ENCODE results near the gene ELFN2.

Gene ELFN2

GRCh38 chr22:37358386-37358785, 68.9 kb downstream of the ELFN2 start:
- no peak for DNase-seq (ENCODE audit: low read depth, low spot score)

- no peak for DNase-seq (ENCODE audit: low read depth, low spot score)
Measured at GRCh38 chr22:37357446-37358075, 69.7 kb downstream of the ELFN2 start.

DNA sequence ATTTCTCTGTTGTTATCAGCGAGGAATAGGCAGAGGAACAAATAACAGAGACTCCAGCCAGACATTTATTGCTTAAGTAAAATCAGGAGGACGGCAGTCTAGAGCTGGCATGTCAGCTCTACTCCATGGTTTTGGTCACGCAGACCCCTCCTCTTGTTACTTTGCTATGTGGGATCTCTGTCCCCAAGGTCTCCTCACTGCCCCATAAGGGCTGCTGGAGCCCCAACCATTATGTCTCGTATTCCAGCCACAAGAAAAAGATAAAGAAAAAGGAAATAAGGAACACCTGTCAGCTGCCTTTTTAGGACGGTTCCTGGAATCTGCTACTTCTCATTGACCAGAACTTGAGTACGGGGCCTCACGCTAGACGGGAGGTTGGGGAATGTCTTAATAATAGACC, 70.4 kb downstream of the ELFN2 start:
- no peak for DNase-seq (ENCODE audit: low read depth, low spot score)

DNA sequence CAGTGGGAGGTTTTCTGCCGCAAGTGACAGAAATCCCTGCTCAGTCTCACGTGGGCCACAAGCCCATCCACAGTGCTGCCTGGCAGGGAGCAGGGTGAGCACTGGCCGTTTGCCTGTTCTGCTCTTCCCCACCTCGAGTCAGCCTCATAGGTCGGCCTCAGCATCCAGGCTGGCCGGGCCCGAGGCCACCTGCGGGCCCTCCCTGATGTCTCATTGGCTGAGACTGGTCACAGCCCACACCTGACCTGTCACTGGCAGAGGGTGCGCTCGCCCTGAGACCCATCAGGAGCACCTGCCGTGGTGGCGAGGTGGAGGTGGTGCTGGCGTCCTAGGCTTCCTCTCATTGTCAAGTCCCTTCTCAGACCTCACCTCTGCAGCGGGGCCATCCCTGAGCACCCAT, 72.1 kb downstream of the ELFN2 start:
- no peak for DNase-seq (ENCODE audit: low read depth, low spot score)

DNA sequence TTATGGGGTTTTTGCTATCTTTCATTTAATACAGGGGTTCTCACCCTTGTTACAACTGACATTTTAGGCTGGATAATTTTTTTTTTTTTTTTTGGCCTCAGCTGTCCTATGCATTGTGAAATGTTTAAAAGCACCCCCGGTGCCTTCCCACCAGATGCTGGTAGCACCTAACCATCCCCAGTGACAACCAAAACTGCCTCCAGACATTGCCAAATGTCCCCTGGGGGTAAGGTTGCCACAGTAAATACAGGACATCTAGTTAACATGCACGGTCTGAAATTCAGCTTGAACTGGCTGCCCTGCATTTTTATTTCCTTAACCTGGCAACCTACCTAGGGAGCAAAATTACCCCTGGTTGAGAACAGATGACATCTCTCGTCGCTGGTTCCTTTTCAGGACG, 72.6 kb downstream of the ELFN2 start:
- DNase-seq (ENCODE audit: low read depth, low spot score), result no peak

DNA sequence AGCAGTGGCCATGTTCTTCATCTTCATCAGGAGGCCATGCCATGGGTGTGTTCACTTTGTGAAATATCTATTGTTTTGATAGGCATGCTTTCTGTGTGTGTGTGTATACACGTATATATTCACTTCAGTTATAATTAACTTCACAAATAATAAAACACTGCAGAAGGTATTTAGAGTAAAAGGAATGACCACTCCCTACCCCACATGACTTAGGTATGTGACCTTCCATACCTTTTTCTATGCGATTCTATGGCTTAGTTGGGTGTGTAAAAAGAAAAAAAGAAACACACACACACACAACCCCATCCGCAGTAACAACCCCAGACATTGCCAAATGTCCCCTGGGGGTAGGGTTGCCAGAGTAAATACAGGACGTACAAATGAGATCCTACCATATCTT, 73.0 kb downstream of the ELFN2 start:
- no peak for DNase-seq (ENCODE audit: low read depth, low spot score)

DNA sequence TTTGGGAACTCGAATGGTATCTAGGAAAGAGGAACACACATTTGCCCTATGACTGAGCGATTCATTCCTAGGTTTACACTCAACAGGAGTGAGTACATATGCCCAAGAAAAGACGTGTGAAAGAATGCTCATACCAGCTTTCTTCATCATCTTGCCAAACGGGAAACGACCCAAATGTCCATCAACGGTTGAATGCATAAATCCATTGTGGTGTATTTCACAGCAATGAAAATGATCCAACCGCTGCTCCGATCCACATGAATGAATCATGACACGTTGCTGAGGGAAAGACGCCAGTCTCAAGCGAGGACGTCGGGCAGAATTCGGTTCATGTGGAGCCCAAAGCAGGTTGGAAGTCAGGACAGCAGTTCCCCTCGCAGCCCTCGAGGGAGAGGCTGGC, 73.4 kb downstream of the ELFN2 start:
- no peak for DNase-seq (ENCODE audit: low read depth, low spot score)

- no peak for DNase-seq (ENCODE audit: low read depth, low spot score)
Measured at GRCh38 chr22:37352481-37352880, 74.8 kb downstream of the ELFN2 start.

DNA sequence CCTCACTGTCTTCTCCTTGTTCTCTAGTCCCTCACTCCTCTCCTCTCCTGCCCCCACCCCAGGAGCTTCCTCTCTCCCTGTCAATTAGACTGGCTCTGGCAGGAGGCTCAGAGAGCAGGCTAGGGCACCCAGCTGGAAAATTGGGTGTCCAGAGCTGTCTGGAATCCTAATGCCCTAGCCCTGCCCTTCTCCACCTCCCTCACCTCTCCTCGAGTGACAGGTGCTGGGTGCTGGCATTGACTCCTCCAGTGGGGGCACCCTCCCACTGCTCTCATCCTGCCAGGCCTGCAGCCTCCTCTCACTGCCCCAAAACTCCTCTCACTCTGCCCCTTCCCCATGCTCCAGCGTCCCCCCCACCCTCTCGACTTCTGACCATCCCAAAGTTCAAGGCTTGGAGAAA, 76.0 kb downstream of the ELFN2 start:
- no peak for DNase-seq (ENCODE audit: low read depth, low spot score)

DNA sequence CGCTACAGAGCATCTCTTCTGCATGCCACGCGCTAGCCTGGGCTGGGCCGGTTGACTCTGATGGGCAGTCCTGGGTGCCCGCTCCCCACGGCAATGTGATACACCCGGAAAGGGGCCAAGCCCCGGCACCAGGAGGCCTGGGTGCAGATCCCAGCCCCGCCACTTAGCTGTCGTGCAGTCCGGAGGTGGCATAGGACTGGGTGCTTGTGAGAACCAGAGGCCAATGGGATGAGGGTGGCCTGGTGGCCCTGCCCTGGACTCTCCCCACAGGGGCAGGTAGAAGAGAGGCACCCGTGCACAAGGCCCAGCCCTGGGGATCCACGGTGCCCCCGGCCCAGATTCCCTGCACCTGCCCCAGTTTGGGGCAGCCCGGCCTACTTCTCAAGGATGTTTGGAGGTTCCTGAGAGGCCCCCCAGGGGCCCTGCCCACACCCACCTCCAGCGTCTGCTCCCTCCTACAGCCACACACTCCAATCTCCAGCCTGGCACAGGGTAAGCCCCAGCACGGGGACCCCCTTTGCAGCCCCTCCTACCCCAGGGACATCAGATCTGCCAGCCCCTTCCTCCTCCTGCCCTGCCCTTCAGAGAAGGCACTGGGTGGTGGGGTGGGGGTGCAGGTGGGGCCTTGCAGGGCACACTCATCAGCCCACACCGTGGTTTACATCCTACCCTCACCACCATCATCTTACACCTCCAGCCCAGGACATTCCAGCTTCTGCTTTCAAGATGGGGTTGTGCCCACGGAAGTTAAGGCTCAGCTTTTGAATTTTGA, 78.0 kb downstream of the ELFN2 start:
- DNase-seq (ENCODE audit: low read depth, low spot score), result no peak

- no peak for DNase-seq (ENCODE audit: low read depth, low spot score)
Measured at GRCh38 chr22:37346505-37346895, 80.8 kb downstream of the ELFN2 start.

DNA sequence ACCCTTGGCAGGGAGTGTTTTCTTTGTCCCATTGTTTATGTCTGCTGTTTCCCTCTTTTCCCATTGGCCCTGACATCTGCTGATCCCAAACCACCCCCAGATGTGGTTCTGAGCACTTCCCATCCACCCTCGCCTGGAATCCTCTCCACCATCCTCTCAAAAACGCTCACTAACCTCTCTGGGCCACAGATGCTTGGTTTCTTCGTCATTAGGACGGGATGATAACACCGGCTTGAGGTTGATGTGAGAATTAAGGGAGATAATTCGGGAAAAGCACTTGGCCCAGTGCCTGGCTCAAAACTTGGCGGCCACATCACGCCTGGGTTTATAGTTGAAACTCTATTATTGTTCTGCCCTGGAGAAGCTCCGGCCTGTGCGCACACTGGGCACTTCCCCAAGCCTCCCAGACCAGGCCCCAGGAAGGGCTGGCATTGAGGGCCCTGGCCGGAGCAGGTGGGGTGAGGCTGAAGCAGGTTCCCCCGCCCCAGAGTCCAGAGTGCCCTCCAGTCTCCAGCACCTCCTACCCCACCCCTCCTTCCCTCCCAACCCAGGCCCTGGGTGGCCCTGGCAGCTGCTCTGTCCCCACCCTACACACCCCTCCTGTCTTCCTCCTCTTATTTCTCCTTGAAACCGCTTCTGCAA, 81.3 kb downstream of the ELFN2 start:
- DNase-seq (ENCODE audit: low read depth, low spot score), result no peak

- no peak for DNase-seq (ENCODE audit: low read depth, low spot score)
Measured at GRCh38 chr22:37344735-37345449, 82.4 kb downstream of the ELFN2 start.

DNA sequence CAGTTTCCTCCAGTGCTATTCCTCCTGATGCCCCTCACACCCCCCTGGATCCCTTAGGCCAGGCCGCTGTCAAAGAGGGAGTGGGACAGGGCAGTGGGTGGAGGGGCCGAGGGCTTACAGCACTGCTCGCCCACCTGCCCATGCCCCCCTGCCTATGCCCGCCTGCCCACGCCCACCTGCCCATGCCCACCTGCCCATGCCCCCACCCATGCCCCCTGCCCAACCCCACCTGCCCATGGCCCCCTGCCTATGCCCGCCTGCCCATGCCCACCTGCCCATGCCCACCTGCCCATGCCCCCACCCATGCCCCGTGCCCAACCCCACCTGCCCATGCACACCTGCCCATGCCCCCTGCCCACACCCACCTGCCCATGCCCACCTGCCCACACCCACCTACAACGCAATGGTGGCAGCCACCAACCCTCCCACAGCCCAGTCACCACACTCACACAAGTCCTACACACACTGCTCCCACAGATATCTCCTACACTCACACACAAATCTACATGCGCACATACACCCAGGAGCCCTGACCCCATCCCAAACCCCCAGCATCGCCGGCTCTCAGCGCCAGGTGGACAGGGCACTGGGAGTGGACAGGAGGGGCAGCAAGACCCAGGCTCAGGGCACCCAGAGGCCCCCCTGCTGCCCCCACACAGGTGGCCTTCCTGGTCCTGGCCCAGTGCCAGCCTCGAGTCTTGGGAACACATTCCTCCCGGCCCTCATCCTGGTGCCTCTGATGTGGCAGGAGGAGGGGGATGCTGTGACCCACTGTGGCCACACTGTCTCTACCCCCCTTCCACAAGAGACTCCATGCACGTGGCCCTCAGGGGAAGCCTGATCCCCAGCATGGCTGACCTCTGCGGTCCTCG, 83.2 kb downstream of the ELFN2 start:
- no peak for DNase-seq (ENCODE audit: low read depth, low spot score)

DNA sequence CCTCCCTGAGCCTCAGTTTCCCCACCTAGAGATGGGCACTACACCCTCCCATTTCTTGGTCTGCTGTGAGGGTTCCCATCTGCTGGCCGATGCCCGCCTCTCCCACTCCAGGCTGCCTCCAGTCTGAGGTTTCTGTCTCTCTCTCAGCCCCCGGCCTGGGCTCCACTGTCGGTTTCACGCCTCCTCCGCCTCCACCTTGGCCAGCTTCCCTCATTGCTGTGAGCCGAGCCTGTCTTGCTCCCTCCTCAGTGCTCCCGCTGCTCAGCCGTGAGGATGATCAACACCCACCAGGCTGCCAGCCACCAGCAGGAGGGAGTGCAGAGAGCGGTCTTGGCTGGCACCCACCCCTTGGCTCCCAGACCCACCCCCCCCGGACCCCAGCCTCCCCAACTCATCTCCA, 83.9 kb downstream of the ELFN2 start:
- no peak for DNase-seq (ENCODE audit: low read depth, low spot score)

DNA sequence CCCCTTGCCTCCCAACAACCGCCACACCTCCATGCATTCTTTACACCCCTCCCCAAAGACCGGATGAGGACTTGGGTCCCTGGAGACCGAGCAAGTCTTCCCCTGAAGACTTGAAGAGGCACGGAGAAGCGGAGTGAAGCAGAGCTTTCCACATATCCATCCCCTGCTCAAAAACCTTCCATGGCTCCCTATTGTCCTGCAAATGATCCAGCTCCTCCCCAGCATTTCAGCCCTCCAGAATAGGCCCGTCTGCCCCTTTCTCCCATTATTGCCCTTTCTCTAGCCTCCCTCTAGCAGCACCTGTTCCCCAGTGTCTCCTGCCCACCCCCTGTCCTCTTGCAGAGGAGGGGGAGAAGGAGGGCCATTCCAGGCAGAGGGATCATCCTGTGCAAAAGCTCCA, 85.2 kb downstream of the ELFN2 start:
- no peak for DNase-seq (ENCODE audit: low read depth, low spot score)

DNA sequence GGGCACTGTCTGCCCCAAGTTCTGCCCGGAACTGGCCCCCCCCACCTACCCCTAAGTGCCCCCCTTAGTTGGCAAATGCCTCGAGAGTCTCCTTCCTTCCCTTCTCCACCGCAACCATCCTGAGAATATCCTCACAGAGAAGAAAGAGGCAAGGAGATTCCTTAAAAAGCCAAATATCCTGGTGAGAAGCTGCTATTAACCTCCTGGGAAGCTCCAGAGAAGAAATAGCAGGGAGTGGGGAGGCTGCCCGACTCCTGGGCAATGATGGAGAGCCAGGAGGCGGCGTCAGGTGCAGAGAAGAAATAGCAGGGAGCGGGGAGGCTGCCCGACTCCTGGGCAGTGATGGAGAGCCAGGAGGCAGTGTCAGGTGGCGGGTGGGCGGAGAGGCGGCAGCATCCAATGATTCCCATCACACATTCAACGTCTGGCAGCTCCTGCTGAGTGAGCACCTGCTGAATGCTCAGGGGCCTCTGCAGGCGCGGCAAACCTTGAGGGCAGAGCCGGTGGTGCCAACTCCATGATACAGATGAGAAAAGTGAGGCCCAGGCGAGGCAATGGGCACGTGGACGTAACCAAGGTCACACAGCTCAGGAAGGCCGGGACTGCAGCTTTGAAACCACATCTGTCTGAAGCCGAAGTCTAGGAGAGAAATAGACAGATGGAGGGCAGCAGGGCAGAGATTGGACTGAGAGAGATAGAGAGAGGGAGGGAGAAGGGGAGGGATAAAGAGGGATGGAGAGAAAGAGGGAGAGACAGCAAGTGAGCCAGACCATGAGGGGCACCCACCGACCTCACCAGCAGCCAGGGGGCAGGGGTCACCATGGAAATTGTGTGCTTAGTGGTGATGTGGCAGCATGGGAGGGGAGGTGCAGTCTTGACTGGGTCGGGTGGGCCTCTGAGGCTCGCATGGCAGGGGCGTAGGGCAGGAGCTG, 86.7 kb downstream of the ELFN2 start:
- DNase-seq (ENCODE audit: low read depth, low spot score), result no peak

DNA sequence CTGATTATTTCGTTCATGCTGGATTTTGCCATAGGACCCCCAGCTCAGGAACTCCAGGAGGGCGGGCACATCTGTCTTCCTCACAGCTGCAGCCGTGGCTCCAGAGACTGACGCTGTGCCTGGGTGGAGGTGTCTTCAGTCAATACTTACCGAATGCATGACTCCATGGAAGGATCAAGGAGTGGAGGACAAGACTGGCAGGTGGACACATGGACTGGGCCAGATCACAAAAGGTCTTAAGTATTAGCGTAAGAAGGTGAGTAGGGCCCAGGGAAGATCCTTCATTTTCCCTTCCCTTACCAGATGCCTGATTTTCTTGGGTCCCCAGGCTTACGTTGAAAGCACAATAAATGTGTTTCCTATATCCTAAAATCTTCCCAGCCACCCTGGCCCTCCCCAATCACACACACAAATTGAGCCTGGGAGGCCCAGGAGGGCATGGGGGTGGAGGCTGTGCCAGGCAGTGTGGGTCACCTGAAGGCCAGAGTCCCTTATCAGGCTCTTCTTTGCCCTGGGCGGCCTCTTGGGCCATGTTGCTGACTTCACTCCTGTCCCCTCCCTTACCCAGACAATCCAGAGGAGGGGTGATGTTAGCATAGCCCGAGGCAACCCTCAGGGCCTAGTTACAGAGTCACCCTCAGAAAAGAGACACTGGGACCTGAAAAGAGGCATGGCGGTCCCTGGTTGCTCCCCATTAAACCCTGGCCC, 88.6 kb downstream of the ELFN2 start:
- no peak for DNase-seq (ENCODE audit: low read depth, low spot score)

GRCh38 chr22:37337204-37337943, 89.9 kb downstream of the ELFN2 start:
- DNase-seq (ENCODE audit: low read depth, low spot score), result no peak
